GM21515 (cell line): ENCODE measurements around the gene ZMYND19.
"Not testable (repeated sequence)": the region's sequence is repeated elsewhere in the genome, so short reads cannot be mapped to it uniquely, and the experiment has no call there.

Source experiments
- ATAC-seq: cut with Tn5 transposase; IDR thresholded peaks from one replicate; pipeline ENCODE4 v1.9.1; 2021; ENCODE audit not compliant: unreplicated experiment

ZMYND19 gene

GRCh38 chr9:137564134-137564533 is 26.2 kb downstream of the ZMYND19 start:
- no peak for ATAC-seq

GRCh38 chr9:137558127-137558526 is 32.2 kb downstream of the ZMYND19 start:
- no peak for ATAC-seq

GRCh38 chr9:137556069-137556838 is 34.1 kb downstream of the ZMYND19 start:
- ATAC-seq = no peak

GRCh38 chr9:137555179-137555578 is 35.1 kb downstream of the ZMYND19 start:
- ATAC-seq = no peak

GRCh38 chr9:137554349-137554748 is 36.0 kb downstream of the ZMYND19 start:
- no peak for ATAC-seq

- not testable (repeated sequence) for ATAC-seq
Measured at GRCh38 chr9:137553654-137554053, 36.7 kb downstream of the ZMYND19 start.

- peak; percentile 12 for ATAC-seq
Measured at GRCh38 chr9:137552022-137552768, 38.1 kb downstream of the ZMYND19 start.

- ATAC-seq = peak; percentile 80
Measured at GRCh38 chr9:137551264-137552021, 38.9 kb downstream of the ZMYND19 start, which contains the start of gene MRPL41. TSS of gene MRPL41 (plus strand) at chr9:137551879. CDS start at chr9:137552082, 203 bp downstream.

- not testable (repeated sequence) for ATAC-seq
Measured at GRCh38 chr9:137550958-137551263, 39.4 kb downstream of the ZMYND19 start.

- ATAC-seq = no peak
Measured at GRCh38 chr9:137550231-137550621, 40.1 kb downstream of the ZMYND19 start, which contains the start of gene PNPLA7. TSS of gene PNPLA7 (minus strand) at chr9:137550402. CDS start at chr9:137550197, 205 bp downstream.

- ATAC-seq = no peak
Measured at GRCh38 chr9:137547687-137548543, 42.4 kb downstream of the ZMYND19 start.

GRCh38 chr9:137545123-137545522 is 45.2 kb downstream of the ZMYND19 start:
- no peak for ATAC-seq

- ATAC-seq = no peak
Measured at GRCh38 chr9:137544176-137544760, 46.0 kb downstream of the ZMYND19 start.

GRCh38 chr9:137543237-137543963 is 46.9 kb downstream of the ZMYND19 start:
- no peak for ATAC-seq

- ATAC-seq = no peak
Measured at GRCh38 chr9:137542486-137542885, 47.8 kb downstream of the ZMYND19 start.

GRCh38 chr9:137540536-137540935 is 49.8 kb downstream of the ZMYND19 start:
- ATAC-seq = no peak

GRCh38 chr9:137538058-137538457 is 52.3 kb downstream of the ZMYND19 start:
- no peak for ATAC-seq

GRCh38 chr9:137536594-137537131 is 53.6 kb downstream of the ZMYND19 start:
- ATAC-seq = not testable (repeated sequence)

GRCh38 chr9:137535120-137535428 is 55.2 kb downstream of the ZMYND19 start:
- ATAC-seq = no peak
